MV-4-11 (cell line): Measurements from ENCODE around the gene MAML3.

ENCODE experiments used
- DNase-seq: peaks from one replicate; lab custom pipeline; 2025; lab: John Stamatoyannopoulos, UW

MAML3 gene

GRCh38 chr4:140153718-140154571 lies at the start of gene MAML3:
MAML3 (minus strand) TSS chr4:140154184; CDS start chr4:140153327, 857 bp downstream.
- peak; percentile 83 for DNase-seq

GRCh38 chr4:140198942-140199341 lies 45.0 kb upstream of the MAML3 start:
- DNase-seq = no peak

GRCh38 chr4:140195806-140196205 lies 41.8 kb upstream of the MAML3 start:
- no peak for DNase-seq

- DNase-seq = no peak
Measured at GRCh38 chr4:140189805-140190204, 35.8 kb upstream of the MAML3 start.

- DNase-seq = no peak
Measured at GRCh38 chr4:140188975-140189374, 35.0 kb upstream of the MAML3 start.

GRCh38 chr4:140187316-140187695 lies 33.3 kb upstream of the MAML3 start:
- no peak for DNase-seq

GRCh38 chr4:140186651-140187315 lies 32.8 kb upstream of the MAML3 start:
- DNase-seq = no peak

GRCh38 chr4:140186082-140186438 lies 32.1 kb upstream of the MAML3 start:
- no peak for DNase-seq

- no peak for DNase-seq
Measured at GRCh38 chr4:140185412-140186081, 31.6 kb upstream of the MAML3 start.

GRCh38 chr4:140183270-140183669 lies 29.3 kb upstream of the MAML3 start:
- no peak for DNase-seq

GRCh38 chr4:140180577-140180976 lies 26.6 kb upstream of the MAML3 start:
- DNase-seq = no peak

GRCh38 chr4:140176735-140177134 lies 22.8 kb upstream of the MAML3 start:
- DNase-seq = no peak

- DNase-seq = peak; percentile 58
Measured at GRCh38 chr4:140174543-140174942, 20.6 kb upstream of the MAML3 start.

- no peak for DNase-seq
Measured at GRCh38 chr4:140172960-140173359, 19.0 kb upstream of the MAML3 start.

- no peak for DNase-seq
Measured at GRCh38 chr4:140170299-140170698, 16.3 kb upstream of the MAML3 start.

GRCh38 chr4:140168936-140169335 lies 15.0 kb upstream of the MAML3 start:
- no peak for DNase-seq

GRCh38 chr4:140168474-140168873 lies 14.5 kb upstream of the MAML3 start:
- no peak for DNase-seq

GRCh38 chr4:140163029-140163810 lies 9.2 kb upstream of the MAML3 start:
- DNase-seq = no peak

GRCh38 chr4:140162596-140162995 lies 8.6 kb upstream of the MAML3 start:
- peak; percentile 20 for DNase-seq

GRCh38 chr4:140158365-140159030 lies 4.5 kb upstream of the MAML3 start:
- peak; percentile 76 for DNase-seq

- DNase-seq = no peak
Measured at GRCh38 chr4:140157341-140157740, 3.4 kb upstream of the MAML3 start.
